Astrocyte (in vitro differentiated cells and primary cell): ENCODE data around the gene HPSE2. TPM values are rescaled to one million over a fixed set of nuclear protein-coding genes. Genes with fewer than 3 reads are reported as not detected.

Experiments used
- DNase-seq: peaks from one replicate; pipeline ENCODE4 v3.0.0-alpha.2; 2010; ENCODE audit warnings: low read depth
- FAIRE-seq: peaks from 2 replicates; lab custom pipeline; 2011; peaks lifted over from hg19 to GRCh38; lab: Jason Lieb, UNC
- H2AFZ ChIP-seq: 2 replicates; pipeline ENCODE4 v1.6.0; 2012; ENCODE audit warnings: low read depth, low read length, inconsistent platforms
- H3K27ac ChIP-seq: 2 replicates; pipeline ENCODE4 v1.5.1; 2011; ENCODE audit warnings: low read depth, low read length, inconsistent platforms
- H3K27me3 ChIP-seq: 2 replicates; pipeline ENCODE4 v1.6.0; 2011; ENCODE audit warnings: low read length, inconsistent platforms; ENCODE audit not compliant: insufficient read depth
- H3K36me3 ChIP-seq: 2 replicates; pipeline ENCODE4 v1.5.1; 2011; ENCODE audit warnings: low read length, inconsistent platforms; ENCODE audit not compliant: insufficient read depth
- H3K4me1 ChIP-seq: 2 replicates; pipeline ENCODE4 v1.5.1; 2011; ENCODE audit warnings: low read length, inconsistent platforms; ENCODE audit not compliant: insufficient read depth
- H3K4me2 ChIP-seq: 2 replicates; pipeline ENCODE4 v1.6.0; 2012; ENCODE audit warnings: low read length, inconsistent platforms
- H3K4me3 ChIP-seq: 2 replicates; pipeline ENCODE4 v1.5.1; 2011; ENCODE audit warnings: low read depth, mild to moderate bottlenecking, low read length, inconsistent platforms; ENCODE audit not compliant: insufficient read depth
- H3K79me2 ChIP-seq: 2 replicates; pipeline ENCODE4 v1.6.0; 2012; ENCODE audit warnings: mild to moderate bottlenecking, low read length, inconsistent platforms; ENCODE audit not compliant: insufficient read depth
- H3K9ac ChIP-seq: 2 replicates; pipeline ENCODE4 v1.6.0; 2012; ENCODE audit warnings: mild to moderate bottlenecking, low read length, inconsistent platforms
- H3K9me3 ChIP-seq: 2 replicates; pipeline ENCODE4 v1.5.1; 2012; ENCODE audit warnings: low read depth, mild to moderate bottlenecking, low read length, inconsistent platforms; ENCODE audit not compliant: insufficient read depth
- H4K20me1 ChIP-seq: 2 replicates; pipeline ENCODE4 v1.6.0; 2012; ENCODE audit warnings: low read length, inconsistent platforms; ENCODE audit not compliant: insufficient read depth
- H3K27ac Mint-ChIP-seq: one replicate; pipeline ENCODE4 v1.8.0; 2021; ENCODE audit warnings: mild to moderate bottlenecking, mixed read lengths; ENCODE audit not compliant: unreplicated experiment
- H3K27me3 Mint-ChIP-seq: one replicate; pipeline ENCODE4 v1.8.0; 2021; ENCODE audit warnings: low read depth, mixed read lengths; ENCODE audit not compliant: unreplicated experiment
- H3K36me3 Mint-ChIP-seq: one replicate; pipeline ENCODE4 v1.8.0; 2021; ENCODE audit warnings: low read depth, mixed read lengths; ENCODE audit not compliant: unreplicated experiment
- H3K4me1 Mint-ChIP-seq: one replicate; pipeline ENCODE4 v1.8.0; 2021; ENCODE audit warnings: low read depth, mixed read lengths; ENCODE audit not compliant: unreplicated experiment
- H3K4me3 Mint-ChIP-seq: one replicate; pipeline ENCODE4 v1.8.0; 2021; ENCODE audit warnings: mild to moderate bottlenecking, moderate library complexity, mixed read lengths; ENCODE audit not compliant: unreplicated experiment
- H3K9me3 Mint-ChIP-seq: one replicate; pipeline ENCODE4 v1.8.0; 2021; ENCODE audit warnings: mild to moderate bottlenecking, mixed read lengths; ENCODE audit not compliant: unreplicated experiment
- CTCF ChIP-seq: IDR thresholded peaks from 2 replicates; pipeline ENCODE4 v1.5.1; 2011; ENCODE audit warnings: low read depth, mild to moderate bottlenecking, inconsistent platforms, low read length, moderate library complexity; ENCODE audit not compliant: insufficient read depth
- EZH2 ChIP-seq: IDR thresholded peaks from 2 replicates; pipeline ENCODE4 v1.6.1; 2012; ENCODE audit warnings: mild to moderate bottlenecking, low read length, inconsistent platforms; ENCODE audit not compliant: insufficient read depth
- total RNA-seq: library from RNA; stranded (reverse); gene quantifications from 2 replicates; pipeline ENCODE4 v1.2.1, GENCODE V29; 2021

The HPSE2 gene
- total RNA-seq, 1 donor from 2014 or later = 0.14 TPM

- H3K27me3 ChIP-seq = no peaks in the 10 kb centered on the region
- H3K4me3 ChIP-seq = no peak overlapping the region
- no peak for DNase-seq
- H4K20me1 ChIP-seq = no peaks in the 10 kb centered on the region
- no peak overlapping the region for H3K4me2 ChIP-seq
- Mint-ChIP-seq H3K4me3 (no peak overlapping the region), H3K36me3 (no peaks in the 10 kb centered on the region), H3K27ac (no peak overlapping the region), H3K4me1 (no peaks in the 10 kb centered on the region), H3K9me3 (no peaks in the 10 kb centered on the region), H3K27me3 (no peaks in the 10 kb centered on the region)
- H3K79me2 ChIP-seq = no peaks in the 10 kb centered on the region
- H3K4me1 ChIP-seq = no peaks in the 10 kb centered on the region
- no peak overlapping the region for H3K27ac ChIP-seq
- no peak for TF ChIP-seq EZH2
- no peak for TF ChIP-seq CTCF
- no peak for FAIRE-seq
- H3K36me3 ChIP-seq = no peaks in the 10 kb centered on the region
- no peak overlapping the region for H3K9ac ChIP-seq
- no peaks in the 10 kb centered on the region for H3K9me3 ChIP-seq
- H2AFZ ChIP-seq = no peak overlapping the region
These were observed 427.3 kb downstream of the HPSE2 start for GRCh38 chr10:98808282-98808892.

GRCh38 chr10:98800263-98800662 lies 435.4 kb downstream of the HPSE2 start:
- H3K4me1 Mint-ChIP-seq = no peaks in the 10 kb centered on the region
- Histone ChIP-seq H3K36me3 (no peaks in the 10 kb centered on the region), H3K27ac (no peak overlapping the region), H3K4me2 (no peak overlapping the region), H3K27me3 (no peaks in the 10 kb centered on the region), H3K9me3 (no peaks in the 10 kb centered on the region), H3K4me1 (no peaks in the 10 kb centered on the region), H4K20me1 (no peaks in the 10 kb centered on the region), H3K79me2 (no peaks in the 10 kb centered on the region), H3K9ac (no peak overlapping the region), H2AFZ (no peak overlapping the region), H3K4me3 (no peak overlapping the region)
- H3K27ac Mint-ChIP-seq = no peak overlapping the region
- H3K27me3 Mint-ChIP-seq = no peaks in the 10 kb centered on the region
- FAIRE-seq (no peak), DNase-seq (no peak)
- no peak overlapping the region for H3K4me3 Mint-ChIP-seq
- no peaks in the 10 kb centered on the region for H3K36me3 Mint-ChIP-seq
- peaks cover 2% of the 10 kb centered on the region for H3K9me3 Mint-ChIP-seq
- TF ChIP-seq CTCF (no peak), EZH2 (no peak)

- Mint-ChIP-seq H3K27ac (no peak overlapping the region), H3K36me3 (no peaks in the 10 kb centered on the region), H3K4me1 (no peaks in the 10 kb centered on the region), H3K4me3 (no peak overlapping the region), H3K27me3 (no peaks in the 10 kb centered on the region), H3K9me3 (peaks cover 2% of the 10 kb centered on the region)
- no peak overlapping the region for H3K9ac ChIP-seq
- FAIRE-seq = no peak
- no peaks in the 10 kb centered on the region for H3K36me3 ChIP-seq
- H3K9me3 ChIP-seq = no peaks in the 10 kb centered on the region
- no peak overlapping the region for H3K27ac ChIP-seq
- no peak overlapping the region for H2AFZ ChIP-seq
- no peak overlapping the region for H3K4me2 ChIP-seq
- no peaks in the 10 kb centered on the region for H3K79me2 ChIP-seq
- DNase-seq = no peak
- H3K4me1 ChIP-seq = no peaks in the 10 kb centered on the region
- no peaks in the 10 kb centered on the region for H4K20me1 ChIP-seq
- H3K27me3 ChIP-seq = no peaks in the 10 kb centered on the region
- no peak for TF ChIP-seq EZH2
- no peak for TF ChIP-seq CTCF
- no peak overlapping the region for H3K4me3 ChIP-seq
These were observed 440.2 kb downstream of the HPSE2 start for GRCh38 chr10:98795467-98795866.
